Astrocyte (in vitro differentiated cells and primary cell): ENCODE results near the gene EPHB1. TPM values are rescaled to one million over a fixed set of nuclear protein-coding genes. Genes with fewer than 3 reads are reported as not detected.

ENCODE experiments used
- DNase-seq: peaks from one replicate; pipeline ENCODE4 v3.0.0-alpha.2; 2010; ENCODE audit warnings: low read depth
- FAIRE-seq: peaks from 2 replicates; lab custom pipeline; 2011; peaks lifted over from hg19 to GRCh38; lab: Jason Lieb, UNC
- H2AFZ ChIP-seq: 2 replicates; pipeline ENCODE4 v1.6.0; 2012; ENCODE audit warnings: low read depth, low read length, inconsistent platforms
- H3K27ac ChIP-seq: 2 replicates; pipeline ENCODE4 v1.5.1; 2011; ENCODE audit warnings: low read depth, low read length, inconsistent platforms
- H3K27me3 ChIP-seq: 2 replicates; pipeline ENCODE4 v1.6.0; 2011; ENCODE audit warnings: low read length, inconsistent platforms; ENCODE audit not compliant: insufficient read depth
- H3K36me3 ChIP-seq: 2 replicates; pipeline ENCODE4 v1.5.1; 2011; ENCODE audit warnings: low read length, inconsistent platforms; ENCODE audit not compliant: insufficient read depth
- H3K4me1 ChIP-seq: 2 replicates; pipeline ENCODE4 v1.5.1; 2011; ENCODE audit warnings: low read length, inconsistent platforms; ENCODE audit not compliant: insufficient read depth
- H3K4me2 ChIP-seq: 2 replicates; pipeline ENCODE4 v1.6.0; 2012; ENCODE audit warnings: low read length, inconsistent platforms
- H3K4me3 ChIP-seq: 2 replicates; pipeline ENCODE4 v1.5.1; 2011; ENCODE audit warnings: low read depth, mild to moderate bottlenecking, low read length, inconsistent platforms; ENCODE audit not compliant: insufficient read depth
- H3K79me2 ChIP-seq: 2 replicates; pipeline ENCODE4 v1.6.0; 2012; ENCODE audit warnings: mild to moderate bottlenecking, low read length, inconsistent platforms; ENCODE audit not compliant: insufficient read depth
- H3K9ac ChIP-seq: 2 replicates; pipeline ENCODE4 v1.6.0; 2012; ENCODE audit warnings: mild to moderate bottlenecking, low read length, inconsistent platforms
- H3K9me3 ChIP-seq: 2 replicates; pipeline ENCODE4 v1.5.1; 2012; ENCODE audit warnings: low read depth, mild to moderate bottlenecking, low read length, inconsistent platforms; ENCODE audit not compliant: insufficient read depth
- H4K20me1 ChIP-seq: 2 replicates; pipeline ENCODE4 v1.6.0; 2012; ENCODE audit warnings: low read length, inconsistent platforms; ENCODE audit not compliant: insufficient read depth
- H3K27ac Mint-ChIP-seq: one replicate; pipeline ENCODE4 v1.8.0; 2021; ENCODE audit warnings: mild to moderate bottlenecking, mixed read lengths; ENCODE audit not compliant: unreplicated experiment
- H3K27me3 Mint-ChIP-seq: one replicate; pipeline ENCODE4 v1.8.0; 2021; ENCODE audit warnings: low read depth, mixed read lengths; ENCODE audit not compliant: unreplicated experiment
- H3K36me3 Mint-ChIP-seq: one replicate; pipeline ENCODE4 v1.8.0; 2021; ENCODE audit warnings: low read depth, mixed read lengths; ENCODE audit not compliant: unreplicated experiment
- H3K4me1 Mint-ChIP-seq: one replicate; pipeline ENCODE4 v1.8.0; 2021; ENCODE audit warnings: low read depth, mixed read lengths; ENCODE audit not compliant: unreplicated experiment
- H3K4me3 Mint-ChIP-seq: one replicate; pipeline ENCODE4 v1.8.0; 2021; ENCODE audit warnings: mild to moderate bottlenecking, moderate library complexity, mixed read lengths; ENCODE audit not compliant: unreplicated experiment
- H3K9me3 Mint-ChIP-seq: one replicate; pipeline ENCODE4 v1.8.0; 2021; ENCODE audit warnings: mild to moderate bottlenecking, mixed read lengths; ENCODE audit not compliant: unreplicated experiment
- CTCF ChIP-seq: IDR thresholded peaks from 2 replicates; pipeline ENCODE4 v1.5.1; 2011; ENCODE audit warnings: low read depth, mild to moderate bottlenecking, inconsistent platforms, low read length, moderate library complexity; ENCODE audit not compliant: insufficient read depth
- EZH2 ChIP-seq: IDR thresholded peaks from 2 replicates; pipeline ENCODE4 v1.6.1; 2012; ENCODE audit warnings: mild to moderate bottlenecking, low read length, inconsistent platforms; ENCODE audit not compliant: insufficient read depth
- total RNA-seq: library from RNA; stranded (reverse); gene quantifications from 2 replicates; pipeline ENCODE4 v1.2.1, GENCODE V29; 2021

EPHB1 gene
- total RNA-seq, 1 donor from 2014 or later = 4.1 TPM

- Histone ChIP-seq H3K79me2 (no peaks in the 10 kb centered on the region), H3K4me1 (no peaks in the 10 kb centered on the region), H4K20me1 (no peaks in the 10 kb centered on the region), H3K36me3 (no peaks in the 10 kb centered on the region), H3K27me3 (no peaks in the 10 kb centered on the region), H3K4me3 (no peak overlapping the region), H3K9ac (no peak overlapping the region), H2AFZ (no peak overlapping the region), H3K4me2 (no peak overlapping the region), H3K27ac (no peak overlapping the region), H3K9me3 (no peaks in the 10 kb centered on the region)
- Mint-ChIP-seq H3K9me3 (peaks cover 3% of the 10 kb centered on the region), H3K4me1 (no peaks in the 10 kb centered on the region), H3K36me3 (no peaks in the 10 kb centered on the region), H3K27me3 (peaks cover 30% of the 10 kb centered on the region), H3K4me3 (no peak overlapping the region), H3K27ac (no peak overlapping the region)
- DNase-seq (no peak), FAIRE-seq (no peak)
- no peak for TF ChIP-seq EZH2
- no peak for TF ChIP-seq CTCF
Measured at GRCh38 chr3:134769287-134769868, 25.7 kb upstream of the EPHB1 start.

GRCh38 chr3:134772011-134772410, 23.0 kb upstream of the EPHB1 start:
- H3K27ac ChIP-seq = no peak overlapping the region
- H3K4me1 Mint-ChIP-seq = no peaks in the 10 kb centered on the region

More at GRCh38 chr3:134772011-134772410, 23.0 kb upstream of the EPHB1 start:
- H3K4me1 ChIP-seq = no peaks in the 10 kb centered on the region
- no peak overlapping the region for H3K27ac Mint-ChIP-seq
- FAIRE-seq (no peak), DNase-seq (no peak)
- H3K4me3 ChIP-seq = no peak overlapping the region
- no peak overlapping the region for H3K9ac ChIP-seq
- no peak overlapping the region for H2AFZ ChIP-seq
- H3K9me3 Mint-ChIP-seq = no peaks in the 10 kb centered on the region
- peaks cover 14% of the 10 kb centered on the region for H3K27me3 Mint-ChIP-seq
- no peaks in the 10 kb centered on the region for H3K36me3 Mint-ChIP-seq
- no peaks in the 10 kb centered on the region for H3K27me3 ChIP-seq
- H3K9me3 ChIP-seq = no peaks in the 10 kb centered on the region
- H3K36me3 ChIP-seq = no peaks in the 10 kb centered on the region
- no peak overlapping the region for H3K4me3 Mint-ChIP-seq
- H3K4me2 ChIP-seq = no peak overlapping the region
- H4K20me1 ChIP-seq = no peaks in the 10 kb centered on the region
- no peaks in the 10 kb centered on the region for H3K79me2 ChIP-seq
- TF ChIP-seq CTCF = no peak
- no peak for TF ChIP-seq EZH2
